GM19099 (cell line): ENCODE data around the gene LAMA5.

Source experiments
- POLR2A ChIP-seq: IDR thresholded peaks from 3 replicates; pipeline ENCODE4 v1.6.1; 2011; ENCODE audit warnings: low read depth; ENCODE audit not compliant: insufficient read length; ENCODE audit errors: extremely low read depth

The LAMA5 gene

DNA sequence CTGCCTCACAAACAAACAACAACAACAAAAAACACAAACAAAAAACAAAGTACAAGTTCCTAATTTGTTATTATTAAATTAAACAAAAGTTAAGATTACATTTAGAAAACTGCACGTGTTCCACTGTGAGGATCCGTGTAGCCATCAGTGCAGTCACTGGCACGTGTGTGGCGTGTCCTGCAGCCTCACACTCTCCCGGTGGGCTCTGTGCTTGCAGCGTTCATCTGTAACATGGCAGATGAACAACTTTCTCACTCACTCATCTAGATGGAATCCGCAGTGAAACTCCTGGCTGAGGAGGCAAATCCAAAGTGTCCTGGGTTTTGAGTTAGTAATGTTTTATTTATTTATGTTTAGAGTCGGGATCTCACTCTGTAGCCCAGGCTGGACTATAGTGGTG, 77.2 kb downstream of the LAMA5 start:
- TF ChIP-seq POLR2A = no peak

DNA sequence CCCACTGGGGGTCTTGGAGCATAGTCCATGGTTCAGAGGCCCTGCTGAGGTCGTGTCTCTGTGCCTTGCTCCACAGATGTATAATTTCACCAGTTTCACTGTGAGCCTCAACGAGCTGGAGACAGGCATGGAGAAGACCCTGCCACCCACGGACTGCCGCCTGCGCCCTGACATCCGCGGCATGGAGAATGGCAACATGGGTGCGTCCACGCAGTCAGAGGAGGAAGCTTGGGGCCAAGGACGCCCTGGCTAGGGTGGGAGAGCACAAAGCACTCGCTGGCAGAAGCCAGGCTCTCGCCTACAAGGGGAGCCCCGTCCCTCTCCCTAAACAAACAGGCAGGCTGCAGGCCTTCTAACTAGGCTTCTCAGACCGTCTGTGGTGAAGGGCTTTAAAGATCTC, 78.0 kb downstream of the LAMA5 start:
- TF ChIP-seq POLR2A = no peak

DNA sequence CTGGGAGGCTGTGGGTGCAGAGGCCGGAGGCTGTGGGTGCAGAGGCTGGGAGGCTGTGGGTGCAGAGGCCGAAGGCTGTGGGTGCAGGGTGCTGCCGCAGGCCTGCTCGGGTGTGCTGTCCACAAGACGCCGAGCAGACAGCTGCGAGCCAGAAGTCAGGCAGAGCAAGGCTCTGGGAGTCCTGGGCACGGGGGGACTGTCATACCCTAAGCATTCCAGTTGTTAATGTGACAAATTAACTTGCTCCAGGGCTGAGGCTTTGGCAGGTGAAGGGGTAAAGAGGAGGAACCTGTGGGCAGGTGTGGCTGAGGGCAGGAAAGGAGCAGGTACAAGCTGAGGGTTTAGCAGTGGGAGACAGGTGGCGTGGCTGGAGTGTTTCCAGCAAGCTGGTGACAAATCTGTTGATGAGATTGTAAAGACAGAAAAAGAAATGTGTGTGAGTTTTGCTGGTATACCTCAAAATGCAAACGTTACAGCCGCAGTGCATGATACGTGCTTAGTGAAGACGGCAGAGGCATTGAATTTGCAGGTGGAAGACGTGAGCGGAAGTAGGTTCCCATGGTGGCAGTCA, 78.5 kb downstream of the LAMA5 start:
- no peak for TF ChIP-seq POLR2A

DNA sequence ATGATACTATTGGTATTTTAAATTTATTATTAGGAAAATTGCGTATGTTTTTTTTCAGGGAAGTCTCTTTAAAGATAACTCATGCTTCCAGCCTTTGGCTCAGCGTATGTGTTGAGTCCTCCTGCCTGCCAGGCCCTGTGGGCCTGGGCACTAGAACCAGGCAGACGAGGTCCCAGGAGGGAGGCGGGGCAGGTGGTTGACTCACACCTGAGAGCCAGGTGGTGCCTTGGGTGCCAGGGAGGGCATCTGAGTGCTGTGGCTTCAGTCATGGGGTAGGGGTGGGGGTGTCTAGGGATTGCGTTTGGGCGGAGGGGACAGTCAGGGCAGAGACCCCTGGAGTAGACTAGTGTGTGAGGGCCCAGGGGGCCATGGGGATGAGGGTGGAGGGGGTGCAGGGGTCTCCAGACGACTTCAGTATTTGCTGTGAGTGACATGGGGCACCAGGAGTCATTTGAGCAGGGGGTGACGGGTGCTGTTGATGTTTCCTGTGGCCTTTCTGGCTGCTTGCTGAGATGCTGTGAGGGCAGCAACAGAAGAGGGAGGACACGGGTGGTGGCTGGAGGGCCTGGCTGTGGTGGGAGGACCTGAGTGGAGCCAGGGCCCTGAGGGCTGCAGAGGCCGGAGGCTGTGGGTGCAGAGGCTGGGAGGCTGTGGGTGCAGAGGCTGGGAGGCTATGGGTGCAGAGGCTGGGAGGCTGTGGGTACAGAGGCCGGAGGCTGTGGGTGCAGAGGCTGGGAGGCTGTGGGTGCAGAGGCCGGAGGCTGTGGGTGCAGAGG, 79.2 kb downstream of the LAMA5 start:
- no peak for TF ChIP-seq POLR2A

DNA sequence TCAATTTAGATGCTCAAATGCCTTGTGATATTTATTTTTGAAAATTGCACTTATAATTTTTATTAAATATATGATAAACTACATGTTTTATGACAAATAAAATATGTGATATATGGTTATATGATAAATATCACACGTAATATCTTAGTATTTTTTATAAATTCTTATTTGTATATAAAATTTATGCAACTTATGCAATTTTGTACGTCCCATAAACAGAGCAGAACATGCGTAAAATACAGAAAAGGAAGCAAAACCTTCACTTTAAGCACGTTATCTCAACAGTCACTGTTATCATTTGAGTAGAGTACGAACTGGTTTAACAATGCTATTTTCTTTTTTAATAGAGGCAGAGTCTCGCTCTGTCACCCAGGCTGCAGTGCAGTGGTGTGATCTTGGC, 80.0 kb downstream of the LAMA5 start:
- TF ChIP-seq POLR2A = no peak

DNA sequence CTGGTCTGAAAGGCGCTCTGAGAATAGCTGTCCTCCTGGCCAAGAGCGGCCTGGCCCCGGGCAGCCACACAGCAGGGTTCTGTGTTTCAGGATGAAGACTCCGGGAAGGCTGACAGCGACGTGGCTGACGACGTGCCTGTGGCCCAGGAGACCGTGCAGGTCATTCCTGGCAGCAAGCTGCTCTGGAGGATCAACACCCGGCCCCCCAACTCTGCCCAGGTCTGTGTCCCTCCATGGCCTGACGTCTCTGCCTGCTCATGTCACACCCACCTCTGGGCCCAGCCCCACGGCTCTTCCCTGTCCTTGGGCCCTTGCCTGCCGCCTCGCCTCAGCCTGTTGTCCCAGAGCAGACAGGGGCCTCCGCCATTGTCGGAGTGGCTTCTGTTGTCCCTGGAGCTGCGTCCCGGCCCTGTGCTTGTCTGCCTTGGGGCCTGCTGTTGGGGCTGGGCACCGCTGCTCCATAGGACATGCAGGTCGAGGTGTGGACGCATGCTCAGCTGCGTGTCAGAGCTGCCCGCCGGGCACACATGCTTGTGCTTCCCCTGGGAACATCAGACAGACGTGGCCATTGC, 80.5 kb downstream of the LAMA5 start:
- no peak for TF ChIP-seq POLR2A

DNA sequence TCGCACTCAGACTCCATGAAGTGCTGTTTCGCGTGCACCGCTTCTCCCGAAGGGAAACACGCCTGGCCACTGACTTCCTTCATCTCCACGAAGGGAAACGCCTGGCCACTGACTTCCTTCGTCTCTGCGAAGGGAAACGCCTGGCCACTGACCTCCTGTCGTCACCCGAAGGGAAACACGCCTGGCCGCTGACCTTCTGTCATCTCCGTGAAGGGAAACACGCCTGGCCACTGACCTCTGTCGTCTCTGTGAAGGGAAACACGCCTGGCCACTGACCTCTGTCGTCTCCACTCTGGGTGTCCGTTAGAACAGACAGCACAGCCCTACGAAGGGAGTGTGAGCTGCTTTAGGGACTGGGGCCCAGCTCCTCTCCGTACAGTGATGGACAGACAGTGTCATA, 81.4 kb downstream of the LAMA5 start:
- no peak for TF ChIP-seq POLR2A

DNA sequence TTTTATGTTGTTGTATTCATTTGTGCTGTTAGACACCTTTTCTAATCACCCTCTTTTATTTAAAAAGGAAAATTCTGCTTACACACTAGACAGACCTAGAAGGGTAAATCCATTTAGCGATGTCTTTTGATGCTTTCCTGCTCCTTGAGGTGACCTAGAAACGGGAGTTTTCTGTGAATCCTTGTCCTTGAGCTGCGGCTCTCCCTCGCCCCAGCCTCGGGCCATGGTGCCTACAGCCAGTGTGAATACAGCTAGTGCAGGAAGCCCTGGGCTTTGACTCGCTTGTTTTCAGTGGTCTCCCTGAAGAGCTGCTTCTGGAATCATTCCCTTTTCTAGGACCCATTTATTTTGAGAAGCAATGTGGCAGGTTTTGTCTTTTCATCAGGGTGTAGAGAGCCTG, 82.0 kb downstream of the LAMA5 start:
- no peak for TF ChIP-seq POLR2A

DNA sequence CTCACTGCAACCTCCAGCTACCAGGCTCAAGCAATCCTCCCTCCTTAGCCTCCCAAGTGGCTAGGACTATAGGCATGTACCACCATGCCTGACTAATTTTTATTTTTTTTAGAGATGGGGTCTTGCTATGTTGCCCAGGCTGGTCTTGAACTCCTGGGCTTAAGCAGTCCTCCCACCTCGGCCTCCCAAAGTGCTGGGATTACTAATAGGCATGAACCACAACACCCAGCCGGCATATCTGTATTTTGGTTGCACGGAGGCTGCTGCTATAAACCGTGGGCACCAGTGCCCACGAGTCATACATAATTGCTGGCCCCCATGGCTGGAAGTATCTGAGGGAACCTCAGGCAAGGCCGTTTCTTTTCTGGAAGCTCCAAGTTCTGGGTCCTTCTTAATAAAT, 82.7 kb downstream of the LAMA5 start:
- TF ChIP-seq POLR2A = no peak

DNA sequence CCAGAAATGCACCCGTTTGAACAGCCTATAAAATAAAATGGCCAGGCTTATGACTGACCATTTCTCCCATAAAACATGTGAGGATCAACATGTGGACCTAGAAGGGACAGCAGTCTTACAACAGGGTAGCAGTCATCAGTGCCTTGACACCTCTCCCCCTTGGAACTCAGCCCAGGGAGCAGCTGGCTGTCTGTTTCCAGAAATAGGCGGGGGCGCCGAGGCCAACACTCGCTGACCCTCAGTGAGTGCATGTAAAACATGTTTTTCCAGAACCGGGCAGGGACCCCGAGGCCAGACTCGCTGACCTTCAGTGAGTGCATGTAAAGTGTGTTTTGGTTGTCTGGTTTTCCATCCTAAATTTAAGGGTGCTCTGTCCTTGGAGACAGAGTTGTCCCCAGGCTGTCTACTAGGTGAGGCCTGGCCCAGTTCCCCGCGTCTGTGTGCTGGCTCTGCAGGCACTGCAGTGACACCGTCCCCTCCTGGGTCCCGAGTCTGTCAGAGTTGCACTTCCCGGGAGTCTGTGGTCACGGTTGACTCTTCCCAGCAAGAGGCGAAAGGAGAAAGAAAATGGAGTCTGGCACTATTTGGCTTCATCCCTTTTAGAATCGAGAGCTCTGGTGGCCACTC, 84.1 kb downstream of the LAMA5 start:
- no peak for TF ChIP-seq POLR2A

DNA sequence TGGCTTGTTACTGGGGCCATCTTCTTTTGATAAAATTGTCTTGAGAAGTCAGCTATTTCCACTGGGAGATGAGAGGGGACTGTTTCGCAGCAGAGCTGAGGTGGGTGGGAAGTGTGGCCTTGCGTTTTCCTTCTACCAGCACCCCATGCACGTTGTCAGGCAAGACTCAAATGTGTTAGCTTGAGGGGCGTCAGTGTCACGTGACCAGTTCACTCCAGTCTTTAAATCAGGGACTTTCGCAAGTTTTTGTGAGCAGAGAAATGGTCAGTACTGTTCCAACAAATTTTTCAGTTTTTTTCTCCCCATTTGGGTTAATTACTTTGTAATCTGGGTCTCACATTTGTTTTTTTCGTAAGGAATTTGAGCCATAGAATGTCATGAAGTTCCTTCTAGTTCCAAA, 85.0 kb downstream of the LAMA5 start:
- TF ChIP-seq POLR2A = no peak

DNA sequence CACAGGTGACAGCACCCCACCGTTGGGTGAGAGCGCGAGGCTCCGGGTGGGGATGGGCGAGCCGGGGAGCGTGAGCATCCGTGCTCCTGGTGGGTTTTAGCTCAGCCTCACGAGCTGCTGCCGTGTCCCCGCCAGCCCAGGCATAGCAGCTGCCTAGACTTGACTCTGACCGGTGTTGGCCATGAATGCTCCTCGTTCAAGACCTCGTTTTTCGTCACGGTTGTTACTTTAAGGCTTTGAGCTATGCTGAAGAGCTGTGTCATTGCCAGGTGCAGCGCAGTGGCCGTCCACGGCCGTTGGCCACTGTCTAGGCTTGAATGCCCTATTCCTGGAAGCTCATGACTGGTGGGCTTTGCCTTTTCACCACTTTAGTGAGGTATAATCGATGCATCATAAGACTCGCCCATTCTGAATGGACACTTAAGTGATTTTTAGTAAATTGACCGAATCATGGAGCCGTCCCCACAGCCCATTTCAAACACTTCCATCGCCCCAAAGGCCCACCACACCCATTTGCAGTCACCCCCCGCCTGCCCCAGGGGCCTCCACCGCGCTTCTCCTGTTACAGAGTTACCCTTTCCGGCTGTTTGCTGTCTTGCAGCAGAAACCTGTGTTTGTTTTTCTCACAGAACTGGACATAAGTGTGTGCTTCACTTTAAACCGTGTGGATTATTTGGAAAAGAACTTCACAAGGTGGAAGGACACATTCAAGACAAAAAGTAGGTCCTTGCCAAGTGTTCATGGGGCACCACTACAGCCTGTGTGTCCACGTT, 85.8 kb downstream of the LAMA5 start:
- no peak for TF ChIP-seq POLR2A

DNA sequence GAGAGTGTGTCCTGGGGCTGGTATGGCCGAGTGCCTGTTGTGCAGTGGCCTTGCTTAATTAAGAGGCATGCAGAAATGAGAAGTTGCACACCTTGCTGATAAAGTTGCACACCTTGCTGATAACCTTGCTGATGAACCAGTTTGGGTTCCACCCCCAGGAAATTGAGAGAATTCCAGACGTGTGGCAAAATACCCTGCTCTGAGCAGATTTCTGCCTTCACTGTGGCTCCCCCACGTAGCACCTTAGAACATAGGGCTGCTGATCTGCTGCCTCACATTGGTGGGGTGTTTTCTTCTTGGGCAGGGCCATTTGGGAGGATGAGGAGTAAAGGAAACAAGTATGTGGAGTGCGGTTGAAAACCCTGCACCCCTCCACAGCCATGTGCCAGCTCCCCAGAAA, 86.8 kb downstream of the LAMA5 start:
- no peak for TF ChIP-seq POLR2A

DNA sequence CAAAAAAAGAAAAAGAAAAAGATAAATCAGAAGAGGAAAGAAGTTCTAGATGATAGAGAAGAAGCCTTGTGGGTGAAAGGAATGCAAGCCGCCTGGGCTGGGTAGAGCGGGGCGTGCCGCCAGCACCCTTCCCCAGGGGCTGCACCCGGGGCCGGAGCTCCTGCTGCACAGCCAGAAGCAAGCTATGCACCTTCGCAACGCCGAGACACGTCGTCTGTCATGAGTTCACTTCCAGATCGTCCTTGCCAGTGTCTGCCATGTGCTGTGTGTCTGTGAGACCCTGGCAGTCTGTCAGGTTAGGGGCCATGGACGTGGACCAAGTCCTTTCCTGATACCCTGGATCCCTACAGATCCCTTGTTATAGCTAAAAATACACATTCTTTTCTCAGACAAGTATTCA, 89.9 kb downstream of the LAMA5 start:
- no peak for TF ChIP-seq POLR2A

DNA sequence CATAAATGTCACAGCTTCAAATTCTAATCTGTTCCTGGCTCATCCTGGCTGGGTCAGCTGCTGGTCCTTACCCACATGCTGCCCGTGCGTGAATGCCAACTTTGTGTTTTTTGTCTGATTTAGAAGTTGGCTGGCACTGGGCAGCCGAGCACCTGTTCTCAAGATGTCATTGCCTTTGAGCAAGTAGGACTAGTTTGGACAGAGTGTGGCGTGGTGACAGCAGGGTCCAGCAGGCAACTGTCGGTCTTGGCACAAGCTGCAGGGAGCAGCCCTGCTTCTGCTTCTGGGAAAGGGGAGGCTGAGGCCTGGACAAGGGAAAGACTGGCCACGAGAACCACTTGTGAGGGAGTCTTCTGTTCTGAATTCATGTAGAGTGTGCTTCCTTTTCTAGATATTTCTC, 90.7 kb downstream of the LAMA5 start:
- no peak for TF ChIP-seq POLR2A

DNA sequence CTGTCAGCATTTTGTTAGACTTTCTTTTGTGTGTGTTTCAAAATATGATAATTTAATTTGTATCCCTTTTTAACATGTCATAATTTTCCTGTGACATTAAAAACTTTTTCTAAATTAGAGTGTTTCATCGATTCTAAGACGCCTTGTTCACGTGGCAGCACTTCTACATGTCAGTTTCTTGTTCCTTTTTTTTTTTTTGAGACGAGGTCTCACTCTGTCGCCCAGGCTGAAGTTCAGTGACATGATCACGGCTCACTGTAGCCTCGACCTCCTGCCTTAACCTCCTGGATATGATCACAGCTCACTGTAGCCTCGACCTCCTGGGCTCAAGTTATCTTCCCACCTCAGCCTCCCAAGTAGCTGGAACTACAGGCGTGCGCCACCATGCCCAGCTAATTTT, 91.9 kb downstream of the LAMA5 start:
- no peak for TF ChIP-seq POLR2A

DNA sequence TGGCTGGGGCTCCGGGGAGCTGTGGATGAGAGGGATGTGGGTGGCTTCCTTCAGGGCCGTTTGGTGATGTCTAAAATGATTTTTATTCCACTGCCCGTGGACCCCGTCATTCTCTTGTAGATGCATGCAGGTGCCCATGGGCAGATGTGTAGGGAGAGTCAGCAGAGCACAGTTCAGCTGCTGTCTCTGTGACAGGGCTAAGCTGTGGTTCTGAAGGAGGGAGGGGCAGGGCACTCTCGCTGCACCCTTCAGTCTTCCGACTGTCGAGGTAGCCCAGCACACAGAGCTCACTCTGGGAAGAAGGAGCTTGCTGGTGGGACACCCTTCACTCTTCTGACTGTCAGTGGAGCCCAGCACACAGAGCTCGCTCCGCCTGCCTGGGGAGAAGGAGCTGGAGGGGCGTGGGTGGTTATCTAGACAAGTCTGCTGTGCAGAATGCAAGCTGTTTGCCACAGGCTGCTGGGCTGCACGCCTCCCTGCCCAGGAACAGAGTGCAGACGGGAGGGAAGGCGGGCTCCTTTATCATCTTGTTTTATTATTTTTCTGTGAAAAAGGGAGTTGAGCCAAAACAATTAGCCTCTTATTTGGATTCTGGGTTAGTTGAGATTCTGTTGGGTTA, 92.7 kb downstream of the LAMA5 start:
- no peak for TF ChIP-seq POLR2A
